NCI-H2196 (cell line): ENCODE results near the gene LUC7L2.
"Not testable (repeated sequence)": the region's sequence is repeated elsewhere in the genome, so short reads cannot be mapped to it uniquely, and the experiment has no call there.

Experiments used
- DNase-seq: peaks from one replicate; lab custom pipeline; 2025; ENCODE audit not compliant: unreplicated experiment; lab: John Stamatoyannopoulos, UW

Gene LUC7L2, protein sequence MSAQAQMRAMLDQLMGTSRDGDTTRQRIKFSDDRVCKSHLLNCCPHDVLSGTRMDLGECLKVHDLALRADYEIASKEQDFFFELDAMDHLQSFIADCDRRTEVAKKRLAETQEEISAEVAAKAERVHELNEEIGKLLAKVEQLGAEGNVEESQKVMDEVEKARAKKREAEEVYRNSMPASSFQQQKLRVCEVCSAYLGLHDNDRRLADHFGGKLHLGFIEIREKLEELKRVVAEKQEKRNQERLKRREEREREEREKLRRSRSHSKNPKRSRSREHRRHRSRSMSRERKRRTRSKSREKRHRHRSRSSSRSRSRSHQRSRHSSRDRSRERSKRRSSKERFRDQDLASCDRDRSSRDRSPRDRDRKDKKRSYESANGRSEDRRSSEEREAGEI

DNA sequence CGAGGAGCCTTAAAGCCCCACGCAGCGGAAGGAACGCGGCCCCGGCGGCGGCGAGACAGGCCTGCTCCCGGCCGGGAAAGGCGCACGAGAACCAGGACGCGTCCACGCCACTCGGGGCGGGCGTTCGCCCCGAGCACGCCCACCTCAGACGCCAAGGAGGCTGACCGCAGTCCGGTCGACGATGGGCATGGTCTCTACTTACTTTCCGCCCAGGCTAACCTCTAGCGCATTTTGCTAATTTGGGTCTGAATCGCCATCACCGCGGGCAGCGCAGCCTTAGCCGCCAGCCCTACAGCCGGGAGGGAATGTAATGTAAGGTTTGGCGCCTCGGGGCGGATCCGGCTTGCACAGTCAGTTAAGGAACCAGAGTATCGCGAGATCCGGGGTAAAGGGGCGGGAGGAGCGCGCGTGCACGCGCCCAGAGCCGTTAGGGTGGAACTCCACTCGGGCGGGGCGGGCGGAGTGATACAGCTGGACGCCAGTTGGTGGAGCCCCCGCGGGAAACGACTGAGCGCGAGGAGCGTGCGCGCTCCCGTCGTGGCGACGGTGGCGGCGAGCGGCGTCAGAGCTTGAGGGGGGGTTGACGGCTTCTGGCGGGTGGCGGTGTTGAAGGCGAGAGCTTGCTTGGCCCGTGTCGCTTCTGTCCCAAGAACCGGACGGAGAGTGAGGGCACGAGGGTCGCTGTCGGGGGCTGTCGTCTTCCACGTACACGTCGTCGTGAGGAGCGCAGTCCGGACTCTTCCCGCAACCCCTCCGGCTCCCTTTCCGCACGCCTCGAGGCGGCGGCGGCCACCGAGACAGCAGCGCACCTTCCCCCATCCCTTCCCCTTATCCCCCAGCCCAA, at the start of gene LUC7L2:
TSS of gene LUC7L2 (plus strand) at position 529 of the 844 bp plus-strand sequence. CDS start 368 bp downstream, outside the sequence.
- DNase-seq = peak; percentile 99

DNA sequence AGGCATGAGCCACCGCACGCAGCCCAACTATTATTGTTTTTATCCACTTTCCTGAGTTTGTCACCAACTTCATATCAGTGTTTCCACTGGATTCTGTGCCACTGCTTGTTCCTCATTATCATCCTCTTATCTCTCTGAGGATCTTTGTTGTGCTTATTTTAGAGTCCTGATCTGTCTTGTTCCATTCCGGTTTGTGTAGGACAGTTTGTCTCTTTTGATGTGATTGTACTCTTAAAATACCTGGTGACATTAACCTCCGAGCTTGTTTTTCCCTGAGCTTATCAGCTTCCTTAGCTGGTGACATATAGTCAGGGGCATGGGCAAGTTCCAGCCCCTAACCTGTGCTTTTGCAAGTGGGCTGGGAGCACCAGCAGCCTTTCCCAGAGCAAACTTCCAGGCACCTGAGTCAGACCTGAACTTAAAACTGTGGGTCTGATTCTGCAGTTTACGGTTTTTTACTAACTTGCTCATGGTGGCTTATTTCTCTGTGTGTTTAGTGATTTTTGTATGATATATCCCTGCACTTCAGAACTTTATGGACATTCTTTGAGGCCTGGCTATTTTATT, 41.7 kb upstream of the LUC7L2 start:
- DNase-seq = no peak

DNA sequence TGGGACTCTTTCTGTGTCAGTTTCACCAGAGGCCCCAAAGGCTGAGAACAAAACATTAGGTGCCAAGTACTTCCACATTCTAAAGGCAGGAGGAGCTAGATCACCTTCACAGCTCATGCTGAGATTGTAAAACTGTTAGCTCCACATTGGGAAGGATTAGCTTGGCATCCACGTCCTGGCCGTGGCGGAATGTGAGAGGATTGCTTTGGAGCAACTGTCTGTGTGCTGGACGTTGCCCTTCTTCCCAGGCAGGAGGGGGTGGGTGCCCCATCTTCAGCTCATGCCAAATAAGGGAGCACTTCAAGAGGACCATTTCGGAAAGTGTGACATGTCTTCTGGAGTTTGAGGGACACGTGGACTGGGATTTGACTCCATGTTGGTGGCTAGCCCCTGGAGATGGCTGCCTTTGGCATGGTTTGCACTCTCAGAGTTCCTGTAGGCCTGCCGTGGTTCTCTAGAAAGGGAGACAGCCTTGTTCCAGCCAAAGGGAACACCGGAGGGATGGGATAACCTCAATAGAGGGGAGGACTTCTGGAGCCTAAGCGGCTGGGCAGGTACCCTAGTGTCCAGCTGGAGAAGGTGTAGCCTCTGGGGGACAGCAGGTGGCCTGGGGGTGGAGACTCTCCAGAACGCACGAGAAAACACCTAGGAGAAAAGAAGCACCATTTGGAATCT, 38.5 kb upstream of the LUC7L2 start:
- no peak for DNase-seq

DNA sequence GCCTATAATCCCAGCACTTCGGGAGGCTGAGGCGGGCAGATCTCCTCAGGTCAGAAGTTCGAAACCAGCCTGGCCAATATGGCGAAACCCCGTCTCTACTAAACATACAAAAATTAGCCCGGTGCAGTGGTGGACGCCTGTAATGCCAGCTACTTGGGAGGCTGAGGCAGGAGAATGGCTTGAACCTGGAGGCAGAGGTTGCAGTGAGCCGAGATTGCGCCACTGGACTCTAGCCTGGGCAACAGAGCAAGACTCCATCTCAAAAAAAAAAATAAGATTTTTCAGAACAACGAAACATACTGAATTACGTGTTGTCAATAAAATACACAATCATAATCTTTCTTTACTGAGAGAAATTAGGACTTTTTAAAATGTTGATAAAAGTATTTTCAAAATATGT, 35.0 kb upstream of the LUC7L2 start:
- not testable (repeated sequence) for DNase-seq

DNA sequence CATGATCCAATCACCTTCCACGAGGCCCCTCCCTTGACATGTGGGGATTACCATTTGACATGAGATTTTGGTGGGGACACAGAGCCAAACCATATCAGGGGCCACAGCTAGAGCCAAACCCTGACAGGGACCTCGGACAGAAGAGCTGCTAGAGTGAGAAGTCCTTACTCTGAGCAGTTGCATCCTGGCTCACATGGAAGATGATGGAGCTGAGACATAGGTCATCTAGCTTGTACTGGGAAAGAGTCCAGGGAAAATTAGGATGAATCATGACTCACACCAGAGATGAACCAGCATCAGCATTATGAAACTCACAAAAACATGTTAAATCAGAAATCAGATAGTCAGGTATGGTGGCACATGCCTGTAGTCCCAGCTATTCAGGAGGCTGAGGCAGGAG, 31.3 kb upstream of the LUC7L2 start:
- no peak for DNase-seq

DNA sequence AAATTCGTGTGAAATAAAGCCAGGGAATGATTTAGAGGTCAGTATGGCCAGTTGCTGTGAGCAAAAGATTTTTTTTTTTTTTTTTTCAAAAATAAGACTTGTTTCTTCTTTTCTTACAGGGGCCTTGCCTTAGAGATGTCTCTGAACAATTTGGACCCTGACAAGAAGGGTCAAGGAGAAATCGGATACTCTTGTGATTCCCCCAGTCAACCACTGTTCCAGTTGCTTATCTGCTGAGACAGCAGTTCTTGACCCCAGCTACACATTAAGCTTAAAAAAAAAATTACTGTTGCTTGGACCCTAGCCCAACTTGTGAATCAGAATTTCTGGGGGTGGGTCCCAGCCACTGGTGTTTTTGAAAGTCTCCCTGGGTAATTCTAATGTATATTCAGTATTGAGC, 30.6 kb upstream of the LUC7L2 start:
- DNase-seq = no peak

DNA sequence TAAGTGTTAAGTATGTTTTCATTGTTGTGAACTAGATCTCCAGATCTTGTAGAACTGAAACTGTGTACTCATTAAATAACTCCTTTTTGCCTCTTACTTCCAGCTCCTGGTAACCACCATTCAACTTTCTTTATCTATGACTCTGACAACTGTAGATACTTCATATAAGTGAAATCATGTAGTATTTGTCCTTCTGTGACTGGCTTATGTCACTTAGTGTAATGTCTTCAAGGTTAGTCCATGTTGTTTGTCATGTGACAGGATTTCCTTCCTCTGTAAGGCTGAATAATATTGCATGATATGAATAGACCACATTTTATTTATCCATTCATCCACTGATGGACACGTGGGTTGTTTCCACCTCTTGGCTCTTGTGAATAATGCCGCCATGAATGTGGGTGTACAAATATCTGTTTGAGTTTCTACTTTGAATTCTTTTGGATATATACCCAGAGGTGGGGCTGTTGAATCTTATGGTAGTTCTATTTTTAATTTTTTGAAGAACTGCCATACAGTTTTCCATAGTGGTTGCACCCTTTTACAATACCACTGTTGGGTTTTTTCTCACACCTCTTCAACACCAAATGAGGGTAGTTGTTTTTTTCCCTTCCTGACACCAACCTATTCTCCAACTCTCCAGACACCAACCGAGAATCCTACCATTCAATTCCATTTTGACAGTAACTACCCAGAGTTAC, 29.2 kb upstream of the LUC7L2 start:
- DNase-seq = no peak

DNA sequence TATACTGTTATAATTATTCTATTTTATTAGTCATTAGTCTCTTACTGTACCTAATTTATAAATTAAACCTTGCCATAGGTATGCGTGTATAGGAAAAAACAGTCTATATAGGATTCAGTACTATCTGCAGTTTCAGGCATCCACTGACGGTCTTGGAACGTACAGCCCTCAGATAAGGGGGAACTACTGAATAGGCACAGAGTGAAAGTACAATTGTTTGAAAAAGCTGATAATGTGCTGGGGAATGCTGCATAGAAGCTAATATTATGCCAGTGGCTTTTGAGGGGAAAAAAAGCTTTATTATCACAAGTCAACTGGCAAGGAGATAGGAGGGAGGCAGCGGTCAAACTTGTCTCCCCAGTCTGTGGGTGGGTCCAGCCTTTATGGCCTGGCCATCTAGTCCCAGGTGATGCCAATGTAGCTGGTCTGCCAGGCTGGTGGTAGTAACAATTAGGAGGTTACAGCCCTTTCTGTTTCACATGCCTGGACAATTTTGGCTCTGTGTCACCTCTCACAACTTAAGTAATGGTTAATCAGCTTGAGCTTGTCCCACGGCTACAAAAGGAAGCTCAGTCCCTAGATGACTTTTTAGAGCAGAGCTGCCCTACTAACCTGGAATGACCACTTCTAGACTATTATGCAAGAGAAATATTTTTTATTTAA, 26.9 kb upstream of the LUC7L2 start:
- DNase-seq = no peak

DNA sequence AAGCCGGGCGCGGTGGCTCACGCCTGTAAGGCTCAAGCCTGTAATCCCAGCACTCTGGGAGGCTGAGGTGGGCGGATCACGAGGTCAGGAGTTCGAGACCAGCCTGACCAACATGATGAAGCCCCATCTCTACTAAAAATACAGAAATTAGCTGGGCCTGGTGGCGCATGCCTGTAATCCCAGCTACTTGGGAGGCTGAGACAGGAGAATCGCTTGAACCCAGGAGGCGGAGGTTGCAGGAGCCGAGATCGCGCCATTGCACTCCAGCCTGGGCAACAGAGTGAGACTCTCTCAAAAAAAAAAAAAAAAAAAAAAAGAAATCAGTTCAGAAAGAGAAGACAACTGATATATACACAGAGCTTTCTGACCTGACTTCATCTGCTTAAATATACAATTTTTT, 26.3 kb upstream of the LUC7L2 start:
- DNase-seq = not testable (repeated sequence)

DNA sequence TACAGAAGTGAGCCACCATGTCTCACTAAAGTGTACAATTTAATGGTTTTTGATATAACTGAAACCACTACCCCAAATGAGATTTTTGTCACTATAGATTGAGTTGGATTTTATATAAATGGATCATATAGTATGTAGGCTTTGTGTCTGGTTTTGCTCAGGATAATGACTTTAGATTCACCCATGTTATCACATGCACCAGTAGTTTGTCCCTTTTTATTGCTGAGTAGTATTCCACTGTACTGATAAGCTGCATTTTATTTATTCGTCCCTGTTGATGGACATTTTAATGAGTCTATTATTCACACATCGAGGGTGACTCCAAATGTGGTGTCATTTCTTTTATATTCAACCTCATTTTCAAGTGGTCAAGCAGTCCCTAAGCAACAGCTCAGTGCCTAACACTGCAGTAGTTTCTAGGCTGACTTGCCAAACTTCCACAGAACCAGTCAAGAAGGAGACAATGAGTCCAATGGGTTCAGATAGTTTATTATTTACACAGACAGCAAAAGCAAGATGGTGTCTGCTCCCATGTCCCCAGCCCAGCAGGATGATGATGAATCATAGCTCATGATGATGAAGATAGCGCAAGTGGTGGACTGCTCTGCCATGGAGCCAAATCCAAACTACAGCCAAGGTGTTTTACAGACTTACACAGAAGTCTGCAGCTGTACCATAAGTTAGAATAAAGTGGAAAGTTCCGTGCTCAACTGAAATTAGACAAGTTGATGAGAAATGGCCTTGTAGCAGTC, 25.1 kb upstream of the LUC7L2 start:
- no peak for DNase-seq

DNA sequence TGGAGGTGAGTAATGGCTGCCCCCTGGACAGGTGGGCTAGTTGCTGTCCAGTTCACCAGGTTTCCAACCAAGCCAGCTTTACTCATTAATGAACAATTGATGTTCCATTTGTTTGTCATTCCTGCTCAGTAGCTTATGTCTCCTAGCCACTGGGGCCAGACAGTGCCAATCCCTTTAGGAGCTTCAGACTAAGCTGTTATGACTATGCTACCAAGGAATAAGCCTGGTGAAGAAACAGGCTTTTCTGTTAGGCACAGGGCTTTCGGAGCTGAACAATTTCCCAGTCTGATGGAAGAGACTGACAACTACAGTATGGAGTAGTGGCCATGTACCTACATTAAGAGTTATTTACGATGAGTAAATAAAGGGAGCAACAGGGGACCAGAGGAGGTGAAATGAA, 20.7 kb upstream of the LUC7L2 start:
- DNase-seq = no peak

DNA sequence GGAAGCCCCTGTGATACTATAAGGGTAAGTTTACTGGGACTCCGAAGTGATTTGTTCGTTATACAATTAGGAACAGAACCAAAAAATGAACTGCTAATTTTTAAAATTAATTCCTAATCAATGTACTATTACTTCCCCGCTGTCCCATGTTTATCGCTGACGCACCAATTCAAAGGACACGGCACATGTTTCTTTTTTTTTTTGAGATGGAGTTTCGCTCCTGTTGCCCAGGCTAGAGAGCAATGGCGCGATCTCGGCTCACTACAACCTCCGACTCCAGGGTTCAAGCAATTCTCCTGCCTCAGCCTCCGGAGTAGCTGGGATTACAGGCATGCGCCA, 20.0 kb upstream of the LUC7L2 start:
- no peak for DNase-seq

DNA sequence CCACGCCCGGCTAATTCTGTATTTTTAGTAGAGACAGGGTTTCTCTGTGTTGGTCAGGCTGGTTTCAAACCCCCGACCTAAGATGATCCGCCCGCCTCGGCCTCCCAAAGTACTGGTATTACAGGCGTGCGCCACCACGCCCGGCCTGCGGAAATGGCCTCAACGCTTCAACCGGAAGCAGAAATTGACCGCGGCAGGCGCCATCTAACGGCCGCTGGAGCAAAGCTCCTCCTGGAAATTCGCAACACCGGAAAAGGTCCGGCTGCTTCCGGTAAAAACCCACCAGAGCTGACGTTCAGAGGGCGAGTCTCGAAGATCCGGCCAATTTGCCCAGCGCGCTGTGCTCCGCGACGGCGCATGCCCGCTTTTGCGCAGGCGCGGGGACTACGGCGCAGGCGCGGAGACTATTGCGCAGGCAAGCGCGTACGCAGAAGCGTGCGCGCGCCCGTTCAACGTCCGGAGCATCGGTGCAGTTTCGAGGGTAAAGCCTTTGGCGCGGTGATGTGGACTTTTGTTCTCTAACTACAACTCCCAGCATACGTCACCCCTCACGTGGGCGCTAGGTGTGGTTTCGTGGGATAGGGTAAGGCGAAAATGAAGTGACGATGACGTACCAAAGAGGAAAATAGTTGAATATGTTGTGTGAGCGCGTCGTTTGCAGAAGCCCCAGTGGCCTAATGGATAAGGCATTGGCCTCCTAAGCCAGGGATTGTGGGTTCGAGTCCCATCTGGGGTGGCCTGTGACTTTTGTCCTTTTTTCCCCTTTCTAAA, 19.5 kb upstream of the LUC7L2 start:
- DNase-seq = peak; percentile 99

DNA sequence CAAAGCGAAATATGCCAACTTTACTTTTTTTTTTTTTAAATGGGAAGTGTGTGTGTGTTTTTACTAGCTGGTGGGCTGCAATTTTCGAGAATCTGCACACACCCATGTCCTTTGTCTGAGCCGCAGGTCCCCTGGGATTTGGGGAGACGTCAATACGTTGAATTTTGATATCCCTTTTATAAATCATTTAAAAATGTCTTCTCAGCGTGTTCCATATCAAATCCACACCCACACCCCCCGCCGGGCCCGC, 19.0 kb upstream of the LUC7L2 start:
- DNase-seq = no peak

DNA sequence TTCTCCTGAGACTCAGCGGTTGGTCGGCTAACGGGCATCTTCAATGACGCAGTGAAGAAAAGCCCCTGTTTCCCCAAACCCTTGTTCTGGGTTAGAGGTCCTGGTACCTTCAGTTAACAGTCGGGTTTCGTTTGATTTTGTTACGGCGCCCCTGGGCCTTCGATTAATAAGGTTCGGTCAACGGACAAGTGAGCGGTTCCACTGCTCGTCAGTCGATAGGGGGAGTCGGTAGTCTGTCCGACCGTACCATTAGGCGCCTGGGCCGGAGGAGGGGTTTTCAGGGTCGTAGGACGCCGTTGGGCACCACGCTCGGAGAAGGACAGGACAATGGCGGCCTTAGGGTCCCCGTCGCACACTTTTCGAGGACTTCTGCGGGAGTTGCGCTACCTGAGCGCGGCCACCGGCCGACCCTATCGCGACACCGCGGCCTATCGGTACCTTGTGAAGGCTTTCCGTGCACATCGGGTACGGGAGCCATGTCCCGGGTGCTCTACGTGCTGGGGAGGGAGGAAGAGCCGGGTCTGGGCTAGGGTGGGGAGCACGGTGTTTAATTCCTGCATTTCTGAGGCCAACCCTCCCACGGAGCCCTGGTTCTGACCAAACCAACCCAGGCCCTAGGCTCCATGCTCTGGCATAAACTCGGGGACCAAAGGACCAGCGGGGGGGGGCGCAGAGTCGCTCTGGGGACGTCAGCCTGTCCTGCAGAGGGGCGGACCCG, 18.5 kb upstream of the LUC7L2 start, which contains the start of gene FMC1:
TSS of gene FMC1 (plus strand) at position 280 of the 718 bp plus-strand sequence. CDS start at position 328, 48 bp downstream.
- peak; percentile 88 for DNase-seq

DNA sequence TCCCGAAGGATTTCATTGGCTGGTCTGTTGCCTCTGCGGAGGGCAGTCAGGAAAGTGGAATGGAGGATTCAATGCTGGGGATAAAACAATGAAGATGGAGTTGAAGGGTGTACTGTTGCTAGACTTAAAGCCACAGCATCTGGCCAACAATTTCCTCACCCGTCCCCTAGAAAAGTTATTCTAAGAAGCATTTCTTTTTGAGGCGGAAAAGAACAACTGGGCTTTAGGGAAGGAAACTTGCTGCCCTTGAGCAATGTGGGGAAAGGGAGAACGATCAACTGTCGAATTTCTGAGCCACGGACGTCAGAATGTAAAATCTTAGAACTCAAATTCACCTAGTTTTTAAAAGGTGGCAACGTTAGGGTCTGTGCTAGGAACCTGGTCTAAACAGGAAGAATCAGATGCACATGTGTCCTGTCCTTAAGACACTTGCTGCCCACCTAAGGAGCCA, 17.9 kb upstream of the LUC7L2 start:
- DNase-seq = no peak

DNA sequence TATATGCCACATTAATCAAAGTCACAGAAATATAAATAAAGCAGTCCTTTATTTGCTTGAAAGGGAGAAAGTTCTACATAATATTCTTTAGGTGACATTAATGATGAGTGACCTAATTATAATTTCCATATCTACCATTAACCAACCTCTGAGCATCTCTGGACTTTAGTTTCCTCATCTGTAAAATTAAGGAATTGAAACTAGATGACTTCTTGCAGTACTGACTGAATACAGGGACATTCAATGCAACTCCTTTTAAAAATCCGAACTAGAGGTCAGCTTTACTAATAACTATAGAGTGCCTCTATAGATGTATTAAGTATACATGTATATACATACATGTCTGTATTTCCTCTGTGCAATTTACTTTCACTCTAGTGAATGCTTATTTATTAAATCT, 14.7 kb upstream of the LUC7L2 start:
- no peak for DNase-seq

DNA sequence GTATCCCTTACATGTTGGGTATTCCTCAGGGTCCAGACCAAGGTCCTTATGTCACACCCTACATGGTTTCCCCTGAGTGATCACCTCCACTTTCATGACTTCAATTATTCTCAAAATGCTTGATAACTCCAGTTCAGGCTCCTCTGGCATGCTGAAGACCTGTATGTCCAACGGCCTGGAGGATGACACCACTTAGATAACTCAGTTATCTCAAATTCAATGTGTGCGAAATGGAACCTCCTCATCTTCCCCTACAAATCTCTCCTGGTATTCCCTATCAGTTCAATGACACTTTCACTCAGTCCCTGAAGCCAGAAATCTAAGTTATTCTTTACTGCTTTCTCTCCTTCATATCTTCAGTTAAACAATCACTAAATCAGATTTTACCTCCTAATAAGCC, 8.7 kb upstream of the LUC7L2 start:
- no peak for DNase-seq
